GM21390 (cell line): ENCODE results near the gene TRANK1.
A peak's percentile ranks its signal among the peaks of the same experiment; 100 is the strongest.

Experiments used
- ATAC-seq: cut with Tn5 transposase; IDR thresholded peaks from one replicate; pipeline ENCODE4 v1.9.1; 2021; ENCODE audit not compliant: unreplicated experiment

The TRANK1 gene

DNA sequence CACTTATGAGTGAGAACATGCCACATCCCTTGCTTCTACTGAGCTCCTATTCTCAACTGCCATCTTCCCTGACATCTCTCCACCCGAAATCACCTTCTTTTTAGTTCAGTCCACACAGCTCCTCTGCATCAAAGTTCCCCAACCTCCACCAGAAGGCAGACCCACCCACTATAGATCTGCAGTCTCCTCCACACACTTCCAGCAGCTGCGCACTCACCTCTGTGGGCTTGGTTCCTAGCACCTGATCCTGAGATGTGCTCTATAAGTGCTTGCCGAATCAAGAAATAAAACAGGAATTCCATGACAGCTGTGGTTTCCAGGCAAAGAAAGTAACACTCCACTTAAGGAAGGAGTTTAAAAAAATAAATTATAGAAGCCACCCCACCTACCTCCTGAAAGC is 85.4 kb downstream of the TRANK1 start:
- ATAC-seq = no peak

DNA sequence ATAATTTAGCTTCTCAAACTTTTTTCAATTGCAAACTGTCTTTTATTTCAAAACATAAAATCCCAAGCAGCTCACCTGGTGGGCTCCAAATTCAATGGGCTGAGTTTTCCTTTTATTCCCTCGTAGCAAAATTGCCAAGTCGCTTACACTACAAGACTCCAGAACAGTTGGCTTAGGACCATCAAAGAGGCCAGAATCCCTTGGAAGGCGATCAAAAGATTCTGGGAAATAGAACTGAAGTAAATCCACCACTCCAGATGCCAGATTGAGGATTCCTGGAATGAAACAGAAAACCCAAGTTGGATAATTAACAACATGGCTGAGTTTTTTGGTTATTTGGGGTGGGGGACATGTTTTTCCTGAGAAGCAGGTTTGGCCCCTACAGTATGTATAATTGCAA is 92.8 kb downstream of the TRANK1 start:
- no peak for ATAC-seq

DNA sequence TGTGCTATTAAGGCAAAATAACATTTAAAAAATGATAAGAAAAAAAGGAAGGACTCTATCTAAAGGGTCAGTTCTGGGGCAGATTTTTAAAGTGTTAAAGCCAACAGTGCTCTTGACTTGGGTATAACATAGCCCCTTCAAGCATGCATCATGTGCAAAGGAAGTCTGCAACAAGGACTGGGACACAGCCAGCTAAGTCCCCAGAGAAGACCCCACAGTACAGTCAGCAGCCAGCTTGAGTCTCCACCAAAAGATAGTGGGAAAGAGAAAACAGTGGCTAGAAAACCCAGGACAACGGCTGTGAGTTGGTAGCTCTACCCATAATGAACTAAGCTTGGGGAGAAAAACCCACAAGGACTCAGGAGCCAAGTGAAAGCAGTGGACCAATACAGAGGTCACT is 94.1 kb downstream of the TRANK1 start:
- ATAC-seq = no peak

DNA sequence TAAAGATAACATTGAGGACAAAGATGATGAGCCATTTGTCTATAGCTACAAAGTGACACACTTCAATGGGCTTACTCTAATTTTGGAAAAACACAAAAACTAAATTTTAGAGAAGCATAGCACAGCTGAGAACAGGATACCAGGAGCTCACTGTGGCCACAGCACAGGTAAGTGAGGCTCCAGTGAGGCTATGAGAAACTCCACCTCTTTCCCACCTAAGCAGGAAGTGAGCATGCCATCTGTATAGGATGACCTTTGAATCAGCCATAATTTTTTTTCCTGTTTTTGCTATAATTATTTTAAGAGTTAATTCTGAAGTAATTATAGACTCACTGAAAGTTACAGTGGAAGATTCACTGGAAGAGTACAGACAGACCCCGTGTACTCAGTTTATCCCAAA is 98.4 kb downstream of the TRANK1 start:
- no peak for ATAC-seq

DNA sequence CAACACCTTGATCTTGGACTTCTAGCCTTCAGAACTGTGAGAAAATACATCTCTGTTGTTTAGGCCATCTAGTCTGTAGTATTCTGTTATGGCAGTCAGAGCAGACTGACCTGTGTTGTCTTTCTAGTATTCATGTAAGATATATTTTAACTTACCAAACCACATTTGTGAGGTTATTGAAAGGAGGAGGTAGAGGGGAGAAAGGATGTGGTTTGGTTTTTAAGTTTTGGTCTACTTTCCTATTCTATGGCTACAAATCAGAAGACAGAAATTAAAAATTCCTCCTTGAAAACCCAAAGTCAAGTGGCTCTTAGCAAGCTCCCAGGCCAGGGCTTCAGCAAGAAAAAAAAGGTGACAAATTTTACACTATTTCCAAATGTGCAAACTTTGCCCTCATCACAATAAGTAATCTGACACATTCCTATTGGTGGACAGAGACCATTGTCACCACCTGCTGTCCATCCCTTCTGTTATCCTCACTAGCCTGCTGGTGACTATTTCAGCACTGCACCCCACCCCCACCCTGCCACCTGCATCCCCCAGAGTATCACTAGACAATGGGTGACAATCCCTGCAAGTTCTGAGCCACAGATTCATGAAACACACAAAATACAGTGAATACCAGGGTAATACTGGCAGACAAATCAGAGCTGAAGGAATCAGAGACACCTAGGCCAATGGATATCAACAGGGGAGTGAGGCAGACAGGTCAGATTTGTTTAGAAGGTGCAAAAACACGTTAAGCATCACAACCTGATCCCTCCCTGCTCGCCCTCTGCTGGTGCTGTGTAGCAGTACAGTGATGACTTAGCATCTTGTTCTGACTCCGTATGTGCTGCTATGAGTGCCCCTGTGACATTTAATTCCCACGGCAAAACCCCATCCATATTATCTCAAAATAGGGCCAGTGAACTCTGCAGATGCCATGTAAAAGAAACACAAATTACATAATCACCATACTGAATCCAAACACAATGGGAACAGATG is 101.5 kb downstream of the TRANK1 start:
- peak; percentile 90 for ATAC-seq

DNA sequence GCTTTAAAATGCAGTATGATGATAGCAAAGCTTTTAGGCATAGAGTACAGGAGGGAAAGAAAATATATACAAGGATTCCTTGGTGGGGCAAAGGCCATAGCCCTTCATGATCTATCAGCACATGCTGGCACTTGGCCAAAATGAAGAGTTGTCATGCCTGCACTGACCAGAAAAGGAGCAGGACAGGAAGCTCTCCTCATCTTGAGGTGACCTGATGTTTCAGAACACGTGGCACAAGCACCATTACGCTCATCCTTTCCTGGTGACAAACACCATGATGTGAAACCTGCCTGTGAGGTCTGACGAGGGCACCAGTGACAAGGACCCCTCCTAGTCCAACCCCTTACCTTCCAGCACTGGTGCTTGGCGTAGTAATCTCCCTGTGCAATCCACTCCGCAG is 102.6 kb downstream of the TRANK1 start:
- no peak for ATAC-seq

DNA sequence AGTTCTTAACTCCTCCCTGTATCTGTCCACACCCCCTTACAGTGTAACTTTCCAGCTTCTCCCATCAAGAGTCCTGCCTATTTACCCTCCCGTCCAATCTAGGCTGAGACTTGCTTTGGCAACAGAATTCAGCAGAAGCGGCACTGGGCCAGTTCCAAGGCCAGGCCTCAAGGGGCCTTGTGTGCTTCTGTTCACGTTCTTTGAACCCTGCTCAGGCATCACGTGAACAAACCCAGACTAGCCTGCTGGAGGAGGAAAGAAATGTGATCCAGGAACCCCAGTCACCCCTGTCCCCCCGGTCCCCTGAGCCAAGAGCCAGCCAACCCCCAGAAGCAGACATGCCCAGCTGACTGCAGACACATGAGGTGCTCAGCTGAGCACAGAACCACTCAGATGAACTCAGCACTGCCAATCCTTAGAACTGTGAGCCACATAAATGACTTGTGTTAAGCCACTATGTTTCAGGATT is 104.4 kb downstream of the TRANK1 start:
- no peak for ATAC-seq

DNA sequence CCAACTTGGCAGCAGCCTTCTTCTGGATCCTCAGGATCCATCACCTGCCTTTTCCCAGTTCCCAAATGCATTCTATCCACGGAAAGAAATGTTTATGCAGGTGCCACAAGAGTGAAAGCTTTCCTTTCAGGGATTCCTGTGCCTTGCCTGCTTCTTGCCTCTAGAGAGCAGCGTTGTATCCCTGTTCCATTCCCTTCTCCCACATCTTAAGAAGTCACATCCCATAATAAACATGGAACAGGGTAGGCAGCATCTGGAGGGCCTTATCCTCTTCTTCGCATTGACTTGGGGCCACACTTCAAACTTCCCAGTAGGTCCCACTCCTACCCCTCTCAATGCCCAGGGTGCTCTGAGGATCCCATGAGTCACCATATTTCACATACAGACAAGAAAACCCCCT is 107.8 kb downstream of the TRANK1 start:
- no peak for ATAC-seq

DNA sequence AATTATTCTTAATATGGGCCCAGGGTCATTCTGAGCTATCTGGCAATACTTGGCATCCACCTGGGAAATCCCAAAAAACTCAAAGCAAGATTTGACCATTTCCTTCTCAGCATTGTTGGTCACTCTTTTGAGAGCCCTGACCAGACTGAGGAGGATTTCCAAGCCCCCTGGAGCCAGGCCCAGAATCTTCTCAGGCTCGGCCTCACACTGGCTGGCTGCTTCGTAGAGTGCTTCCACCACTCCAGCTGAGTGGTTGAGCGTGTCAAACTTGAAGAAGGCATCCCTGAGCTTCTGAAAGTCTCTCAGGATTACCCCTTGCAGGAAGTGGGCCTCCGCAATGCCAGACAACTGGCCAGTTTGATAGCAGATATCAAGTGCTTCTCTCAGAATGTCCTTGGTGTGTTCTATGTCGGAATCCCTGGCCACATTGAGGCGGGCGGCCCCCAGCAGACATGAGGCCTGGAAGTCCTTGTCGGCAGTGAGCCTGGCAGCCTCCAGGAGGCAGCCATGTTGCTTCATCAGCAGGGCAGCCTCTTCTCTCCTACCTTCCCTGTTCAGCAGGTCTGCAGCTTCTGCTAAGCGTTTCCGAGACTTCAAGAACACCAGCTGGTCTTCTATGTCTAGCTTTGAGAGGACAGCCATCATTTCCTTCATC is 111.6 kb downstream of the TRANK1 start:
- no peak for ATAC-seq

DNA sequence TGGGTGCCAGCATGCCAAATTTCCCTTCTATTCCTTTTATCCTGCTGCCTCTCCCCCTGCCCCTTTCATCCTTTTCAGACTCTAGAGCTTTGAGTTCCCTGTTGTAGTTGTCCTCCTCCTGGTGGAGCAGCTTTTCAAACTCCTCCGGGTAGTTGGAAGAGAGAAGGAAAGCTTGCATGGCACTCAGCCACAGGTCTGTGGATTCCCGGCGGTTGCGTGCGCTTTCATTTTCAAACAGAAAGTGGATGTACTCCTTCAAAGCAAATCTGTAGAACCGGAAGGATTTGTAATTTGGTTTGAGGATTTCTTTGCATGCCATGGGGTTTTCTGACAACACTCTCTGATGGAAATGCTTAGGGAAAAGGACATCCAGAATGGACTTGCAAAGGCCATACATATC is 112.4 kb downstream of the TRANK1 start:
- no peak for ATAC-seq

DNA sequence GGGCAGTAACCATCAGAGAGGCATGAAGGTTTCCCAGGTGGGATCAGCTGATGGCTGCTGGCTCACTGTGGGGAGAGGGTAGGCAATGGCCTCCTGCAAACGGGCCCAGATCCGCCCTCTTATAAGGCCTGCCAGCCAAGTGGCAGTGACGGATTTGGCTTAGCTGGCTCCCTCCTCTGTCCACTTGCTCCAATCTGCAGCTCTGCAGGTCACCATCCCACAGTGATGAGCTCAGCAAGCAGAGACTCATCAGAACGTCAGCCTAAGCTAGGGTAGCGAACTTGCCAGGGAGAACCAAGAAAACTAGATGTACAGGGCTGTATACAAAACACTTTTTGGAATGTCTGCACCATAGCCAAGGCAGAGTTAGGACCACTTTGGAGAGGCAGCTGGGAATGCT is 117.7 kb downstream of the TRANK1 start:
- ATAC-seq = no peak

DNA sequence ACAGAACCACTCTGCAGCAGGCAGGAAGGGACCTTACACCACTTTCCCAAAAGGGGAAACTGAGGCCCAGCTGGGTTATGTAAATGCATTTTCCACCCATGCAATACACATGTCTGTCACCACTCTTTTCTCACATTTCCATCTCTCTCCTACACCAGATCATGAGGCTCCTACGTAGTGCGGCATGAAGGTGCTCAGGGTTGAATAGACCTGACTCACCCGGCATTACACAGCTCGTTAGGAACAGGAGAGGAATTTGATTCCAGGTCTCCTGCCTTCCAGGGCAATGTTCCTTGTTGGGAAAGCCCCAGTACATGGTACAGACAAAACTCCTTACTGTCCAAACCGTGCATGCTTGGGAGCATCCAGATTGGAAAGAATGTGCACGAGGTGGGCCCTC is 118.6 kb downstream of the TRANK1 start:
- no peak for ATAC-seq

DNA sequence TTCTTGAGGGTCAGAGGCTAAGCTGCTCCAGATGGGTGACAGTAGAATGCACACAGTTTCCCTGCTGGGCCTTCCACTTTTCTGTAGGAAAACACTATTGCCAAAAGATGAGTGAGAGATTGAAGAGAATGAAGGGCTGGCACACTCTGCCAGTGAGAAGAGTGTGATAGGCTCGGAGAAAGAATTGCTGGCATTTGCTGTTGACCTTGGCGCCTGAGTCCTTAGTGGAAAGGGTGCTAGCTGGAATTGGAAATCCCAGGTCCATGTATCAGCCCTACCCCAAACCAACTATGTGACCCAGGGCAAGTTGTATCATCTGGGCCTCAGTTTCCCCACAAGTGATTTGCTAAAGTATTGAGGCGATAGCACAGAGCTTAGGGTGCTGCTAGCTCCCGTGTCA is 120.4 kb downstream of the TRANK1 start:
- ATAC-seq = no peak

DNA sequence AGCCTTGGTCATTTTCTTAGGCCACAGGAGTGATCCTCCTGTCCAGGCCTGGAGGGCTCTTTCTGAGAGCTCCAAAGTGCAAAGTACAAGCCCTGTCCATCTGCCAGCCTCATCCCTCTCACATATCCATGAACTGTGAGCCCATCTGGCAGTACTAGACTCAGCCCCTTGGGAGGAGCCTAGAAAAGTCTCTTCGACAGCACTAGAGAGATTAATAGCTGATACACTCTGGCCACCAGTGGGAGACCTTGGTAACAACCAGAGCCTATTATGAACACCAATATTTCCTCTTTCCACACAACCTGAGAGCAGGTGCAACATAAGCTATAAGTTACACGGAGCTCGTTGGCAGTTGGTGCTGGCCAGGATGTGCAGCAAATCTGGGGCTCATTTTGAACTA is 121.0 kb downstream of the TRANK1 start:
- ATAC-seq = no peak

DNA sequence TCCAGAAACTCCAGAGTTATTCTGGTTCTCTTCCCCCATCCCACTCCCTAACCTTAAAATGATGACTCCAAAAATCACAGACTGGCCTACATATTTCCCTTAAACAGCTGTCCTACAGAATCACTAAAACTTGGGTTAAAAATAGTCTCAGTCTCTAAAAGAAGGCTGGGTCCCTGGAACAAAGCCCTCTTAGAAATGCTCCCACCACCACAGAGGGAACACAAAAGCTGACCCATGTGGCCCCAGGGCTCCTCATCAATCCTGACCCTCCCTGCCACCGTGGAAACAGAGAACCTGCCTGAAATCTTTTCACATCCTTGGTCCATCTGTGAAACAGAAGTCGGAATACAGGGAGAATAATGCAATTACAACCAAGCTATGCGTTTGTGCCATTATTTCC is 124.8 kb downstream of the TRANK1 start:
- ATAC-seq = no peak

DNA sequence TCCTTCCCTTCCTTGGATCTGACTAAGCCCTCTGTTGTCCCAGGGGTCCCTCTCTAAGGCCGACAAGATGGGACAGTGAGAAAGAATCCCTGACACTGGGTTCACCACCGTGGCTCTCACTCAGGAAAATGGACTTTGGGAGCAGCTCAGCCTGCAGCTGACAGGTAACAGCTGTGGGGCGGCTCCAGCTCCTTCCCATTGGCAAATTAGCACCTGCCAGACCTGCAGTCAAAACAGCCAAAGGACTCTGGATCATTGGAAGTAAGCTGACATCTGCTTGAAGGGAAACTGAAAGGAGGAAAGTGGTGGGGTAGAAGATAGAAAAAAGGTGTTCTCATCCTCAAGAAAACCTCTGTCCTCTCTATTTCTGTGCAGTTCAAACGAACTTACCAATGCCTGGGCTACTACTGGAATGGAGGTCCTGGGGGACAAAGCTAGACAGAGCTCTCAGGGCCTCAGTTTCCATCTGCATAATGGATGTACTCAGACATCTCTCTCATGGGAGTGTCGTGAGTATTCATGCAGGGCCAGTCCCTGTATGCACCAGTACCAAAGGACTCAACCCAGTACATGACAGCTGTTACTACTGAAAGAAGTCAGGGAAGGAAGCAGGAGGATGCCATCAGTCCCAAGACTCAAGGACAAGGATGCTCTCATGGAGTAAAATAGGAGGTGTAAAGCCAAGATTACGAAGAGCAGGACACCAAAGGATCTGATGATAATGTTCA is 126.9 kb downstream of the TRANK1 start:
- no peak for ATAC-seq

DNA sequence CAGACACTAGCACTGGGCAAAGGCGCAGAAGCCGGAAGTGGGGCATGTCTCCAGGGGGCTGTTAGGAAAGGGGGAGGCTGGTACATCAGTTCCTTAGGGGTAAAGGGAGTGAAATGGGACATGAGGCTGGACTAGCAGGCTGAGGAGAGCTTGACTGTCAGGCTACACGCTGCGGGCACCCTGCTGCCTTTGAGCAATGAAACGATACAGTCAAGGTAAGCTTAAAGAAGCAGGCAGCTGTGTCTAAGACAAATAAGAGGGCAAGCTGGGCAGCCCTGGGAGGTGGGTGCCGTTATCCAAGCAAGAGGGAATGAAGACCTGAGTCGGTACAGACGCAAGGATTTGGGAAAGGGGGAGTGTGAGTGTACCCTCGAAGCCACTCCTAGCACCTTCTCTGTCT is 129.5 kb downstream of the TRANK1 start:
- no peak for ATAC-seq

DNA sequence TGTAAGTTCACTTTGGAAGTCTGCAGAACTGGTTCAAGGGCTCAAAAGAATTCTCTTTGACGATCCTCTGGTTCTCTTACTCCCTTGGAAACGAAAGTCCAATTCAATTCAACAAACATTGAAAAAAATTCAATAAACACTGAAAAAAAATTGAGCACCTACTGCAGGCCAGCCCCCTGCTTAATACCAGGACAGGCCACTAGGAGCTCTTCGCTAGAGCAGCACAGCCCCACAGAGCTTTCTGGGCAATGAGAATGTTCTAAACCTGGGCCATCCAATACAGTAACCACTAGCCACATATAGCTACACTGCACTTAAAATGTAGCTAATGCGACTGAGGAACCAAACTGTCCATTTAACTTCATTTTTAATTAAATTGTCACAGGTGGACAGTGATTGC is 130.1 kb downstream of the TRANK1 start:
- peak; percentile 57 for ATAC-seq

DNA sequence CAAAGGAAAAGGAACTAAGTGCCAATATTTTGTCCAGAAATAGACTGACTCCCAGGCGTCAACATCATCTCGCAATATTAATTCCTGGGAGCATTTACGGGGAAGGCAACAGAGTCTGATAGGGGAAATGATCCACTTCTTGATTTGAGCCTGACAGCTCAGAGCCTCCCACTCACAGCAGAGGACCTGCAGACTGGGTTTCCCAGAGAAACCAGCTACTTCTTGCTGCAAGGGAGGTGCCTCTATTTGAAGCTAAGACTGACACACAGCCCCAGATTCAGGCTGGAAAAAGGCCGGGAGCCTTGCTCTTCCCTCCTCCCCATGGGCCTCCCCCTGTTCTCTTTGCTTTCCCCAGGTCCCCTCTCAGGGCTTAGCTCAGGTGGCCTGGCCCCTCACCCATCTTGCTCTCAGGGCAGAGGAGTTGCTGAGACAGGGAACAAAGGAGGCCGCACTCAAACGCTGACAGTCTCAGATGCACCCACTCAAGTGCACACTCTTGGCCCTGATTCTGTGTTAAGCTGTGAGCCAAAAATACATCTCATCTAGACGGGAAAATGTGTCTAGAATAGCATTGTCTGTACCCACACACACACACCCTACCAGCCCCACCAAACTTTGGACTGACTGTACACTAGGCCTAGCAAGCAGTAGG is 130.7 kb downstream of the TRANK1 start:
- ATAC-seq = no peak

DNA sequence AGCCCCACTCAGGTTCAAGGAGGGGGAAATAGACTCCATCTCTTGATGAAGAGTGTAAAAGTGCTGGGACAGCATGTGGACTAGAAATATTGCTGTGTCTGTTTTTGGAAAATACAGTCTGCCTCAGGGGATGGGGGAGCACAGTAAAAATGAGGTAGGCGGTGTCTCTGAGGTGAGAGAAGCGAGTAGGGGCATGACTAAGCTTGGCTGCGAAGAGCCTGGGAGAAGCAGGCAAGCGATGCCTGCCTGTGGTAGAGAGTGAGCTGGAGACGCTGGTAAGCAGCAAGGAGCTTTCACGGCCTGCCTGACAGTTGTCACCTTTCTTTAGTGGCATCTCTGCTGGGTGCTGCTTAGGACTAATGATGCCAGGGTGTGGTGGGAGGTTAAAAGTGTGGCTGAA is 131.5 kb downstream of the TRANK1 start:
- ATAC-seq = no peak

DNA sequence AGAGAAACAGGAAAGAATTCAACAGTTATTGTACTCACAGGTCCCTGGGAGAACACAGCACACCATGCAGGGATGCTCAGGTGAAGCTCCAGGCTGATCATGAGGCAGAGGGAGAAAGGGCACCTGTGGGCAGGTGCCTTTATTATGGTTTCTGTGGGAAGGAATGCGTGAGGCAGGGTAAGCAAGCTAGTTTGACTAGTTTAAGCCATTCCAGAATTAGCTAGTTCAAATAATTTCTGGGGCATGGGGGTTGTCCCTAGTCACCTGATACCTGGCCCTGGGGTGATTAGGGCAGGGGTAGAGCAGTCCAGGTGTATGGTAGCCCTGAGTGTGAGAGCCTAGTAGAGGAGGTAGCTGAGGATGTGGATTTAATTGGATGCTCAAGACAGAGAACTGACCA is 132.6 kb downstream of the TRANK1 start:
- ATAC-seq = no peak
